Measurements from ENCODE around the gene FBH1.
"Not testable (repeated sequence)": the region's sequence is repeated elsewhere in the genome, so short reads cannot be mapped to it uniquely, and the experiment has no call there.

The FBH1 gene

DNA sequence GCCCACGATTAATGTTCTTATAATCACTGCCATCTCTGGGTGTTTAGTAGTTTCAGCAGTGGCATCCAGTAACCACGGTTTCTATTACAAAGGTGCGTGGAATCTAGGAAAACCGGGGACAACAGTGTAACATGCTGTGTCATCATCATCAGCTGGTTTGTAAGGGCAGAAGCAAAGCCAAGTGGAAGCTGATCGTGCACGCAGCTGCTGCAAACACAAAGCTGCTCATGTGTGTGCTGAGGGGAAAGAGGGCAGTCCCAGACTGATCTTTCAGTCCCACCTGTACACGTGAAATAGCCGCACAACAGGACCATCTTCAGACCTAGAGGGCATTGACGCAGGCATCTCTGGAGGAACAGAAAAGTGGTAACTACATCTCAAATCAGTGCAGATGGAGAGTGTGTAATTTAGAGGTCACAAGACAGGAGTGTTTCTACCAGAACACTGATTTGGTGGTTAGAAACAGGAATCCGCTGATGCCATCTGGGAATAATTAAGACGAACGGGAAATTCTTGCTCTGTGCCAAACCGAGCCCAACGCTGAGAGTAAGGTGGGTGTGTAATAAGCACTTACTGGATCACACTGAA, 13.8 kb upstream of the FBH1 start:
- no peak for DNase-seq

- DNase-seq = not testable (repeated sequence)
Observed at GRCh38 chr10:5877041-5877440, 13.0 kb upstream of the FBH1 start.

GRCh38 chr10:5882961-5883360, 7.1 kb upstream of the FBH1 start:
- no peak for DNase-seq

DNA sequence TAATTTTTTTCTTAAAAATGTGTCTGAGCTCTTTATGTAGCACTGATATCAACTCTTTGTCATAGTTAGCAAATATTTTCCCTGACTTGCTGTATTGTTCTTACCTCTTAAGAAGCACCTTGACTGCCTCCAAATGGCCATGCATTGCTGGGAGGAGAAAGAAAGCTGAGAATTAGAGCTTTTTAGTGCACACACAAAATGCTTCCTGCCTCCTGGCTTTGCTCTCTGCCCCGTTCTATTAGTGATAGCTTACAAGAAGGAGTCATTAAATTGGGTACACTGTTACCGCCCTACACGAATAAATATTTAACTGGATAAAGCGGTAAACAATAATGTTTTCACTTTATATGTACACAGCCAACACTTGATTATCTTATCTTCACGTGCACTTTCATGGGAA, 4.4 kb upstream of the FBH1 start:
- no peak for DNase-seq

GRCh38 chr10:5887029-5887428, 3.0 kb upstream of the FBH1 start:
- DNase-seq = no peak

GRCh38 chr10:5887641-5888040, 2.4 kb upstream of the FBH1 start:
- no peak for DNase-seq

- no peak for DNase-seq
Observed at GRCh38 chr10:5888351-5888750, 1.7 kb upstream of the FBH1 start.

DNA sequence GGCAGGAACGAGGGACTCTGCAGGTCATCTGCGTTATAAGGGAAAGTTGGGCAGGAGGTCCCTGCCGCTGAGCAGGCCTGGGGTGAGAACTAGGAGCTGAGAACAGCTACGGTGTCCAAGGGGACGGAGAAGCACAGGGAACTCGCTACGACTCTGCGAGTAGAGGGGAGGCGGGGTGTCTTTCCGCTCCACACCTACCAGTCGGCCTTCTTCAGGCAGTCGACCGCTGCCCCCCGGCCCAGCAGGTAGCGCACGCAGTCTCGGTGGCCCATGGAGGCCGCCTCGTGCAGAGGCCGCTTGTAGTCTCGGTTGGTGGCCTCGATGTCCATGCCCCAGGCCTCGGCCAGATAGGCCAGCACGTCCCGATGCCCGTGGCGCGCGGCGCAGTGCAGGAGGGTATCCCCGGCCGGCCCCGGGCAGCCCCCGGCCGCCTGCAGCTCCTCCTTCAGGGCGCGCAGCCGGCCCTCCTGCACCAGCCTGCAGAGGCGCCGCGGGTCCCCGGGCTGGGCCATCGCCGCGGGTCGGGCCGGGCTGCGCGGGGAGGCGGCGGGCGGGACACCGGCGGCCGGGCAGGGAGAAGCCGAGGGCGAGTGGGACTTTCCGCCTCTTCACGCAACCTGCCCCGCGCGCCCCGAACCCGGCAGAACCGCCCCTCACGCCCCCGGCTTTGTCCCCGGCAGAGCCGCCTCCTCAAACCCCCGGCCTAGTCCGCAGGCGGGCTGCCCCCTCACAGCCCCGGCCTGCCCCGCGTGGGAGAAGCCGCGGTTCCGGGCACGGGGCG, 1.0 kb upstream of the FBH1 start:
- peak; percentile 41 to 50 for DNase-seq

DNA sequence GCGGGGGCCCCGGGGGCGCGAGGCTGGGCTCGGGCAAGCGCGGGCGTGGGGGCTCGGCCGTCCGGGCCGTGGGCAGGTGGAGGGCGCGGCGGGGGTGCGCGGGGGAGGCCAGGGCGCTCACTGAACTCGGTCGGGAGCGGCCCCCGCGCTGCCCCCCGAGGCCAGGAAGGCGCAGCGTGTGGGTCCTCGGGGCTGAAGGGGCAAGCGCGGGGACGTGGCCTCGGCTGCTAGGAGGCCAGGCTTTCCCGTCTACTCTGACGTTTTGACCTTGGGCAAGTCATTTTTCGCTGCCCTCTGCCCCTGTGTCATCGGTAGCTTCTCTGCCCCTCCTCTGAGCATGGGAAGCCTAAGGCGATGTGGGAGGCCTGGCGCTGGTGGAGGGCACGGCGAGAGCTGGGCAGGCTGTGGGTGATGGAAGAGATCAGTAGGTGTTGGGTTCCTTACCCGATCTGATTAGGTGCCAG, 441 bp downstream of the FBH1 start:
- peak; percentile 28 to 43 for DNase-seq

GRCh38 chr10:5891009-5891408, 966 bp downstream of the FBH1 start:
- no peak for DNase-seq

GRCh38 chr10:5892007-5892406, 2.0 kb downstream of the FBH1 start:
- no peak for DNase-seq

DNA sequence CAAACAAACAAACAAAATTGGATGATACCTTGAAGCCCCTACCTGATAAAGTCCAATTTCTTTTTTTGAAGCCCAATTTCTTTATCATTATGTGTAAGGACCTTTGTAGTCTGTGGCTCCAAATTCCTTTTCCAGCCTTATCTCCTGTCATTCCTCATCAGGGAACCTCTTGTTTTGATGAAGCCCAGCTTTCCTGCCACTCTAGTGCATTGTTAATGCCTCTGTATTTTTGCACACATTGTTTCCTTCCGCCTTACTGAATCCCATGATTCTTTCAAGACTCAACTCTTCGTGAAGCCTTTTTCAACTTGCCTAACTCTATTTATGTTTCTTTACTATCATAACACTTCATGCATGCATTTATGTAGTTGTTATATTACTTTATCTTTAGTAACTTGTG, 3.3 kb downstream of the FBH1 start:
- no peak for DNase-seq

- DNase-seq = no peak
Observed at GRCh38 chr10:5894403-5894802, 4.4 kb downstream of the FBH1 start.

- DNase-seq = no peak
Observed at GRCh38 chr10:5894873-5895272, 4.8 kb downstream of the FBH1 start.

DNA sequence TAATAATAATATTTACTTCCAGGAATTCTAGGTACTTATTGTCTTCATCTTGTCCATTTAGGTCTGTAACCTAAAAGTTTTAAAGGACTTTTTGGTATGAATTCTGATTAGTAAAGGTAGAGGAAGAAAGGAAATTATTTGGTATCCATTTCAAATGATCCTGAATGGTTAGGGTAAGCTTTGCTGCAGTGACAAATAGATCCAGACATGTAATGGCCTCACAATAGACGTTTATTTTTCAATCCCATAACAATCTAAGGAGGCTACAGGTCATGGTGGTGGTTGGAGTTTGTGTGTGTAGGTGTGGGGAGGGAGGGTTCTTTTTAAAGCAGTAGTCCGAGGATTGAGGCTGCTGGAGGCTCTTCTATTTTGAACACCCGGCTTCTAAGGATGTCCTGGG, 5.3 kb downstream of the FBH1 start:
- DNase-seq = no peak

- DNase-seq = no peak
Observed at GRCh38 chr10:5895804-5896203, 5.8 kb downstream of the FBH1 start.

DNA sequence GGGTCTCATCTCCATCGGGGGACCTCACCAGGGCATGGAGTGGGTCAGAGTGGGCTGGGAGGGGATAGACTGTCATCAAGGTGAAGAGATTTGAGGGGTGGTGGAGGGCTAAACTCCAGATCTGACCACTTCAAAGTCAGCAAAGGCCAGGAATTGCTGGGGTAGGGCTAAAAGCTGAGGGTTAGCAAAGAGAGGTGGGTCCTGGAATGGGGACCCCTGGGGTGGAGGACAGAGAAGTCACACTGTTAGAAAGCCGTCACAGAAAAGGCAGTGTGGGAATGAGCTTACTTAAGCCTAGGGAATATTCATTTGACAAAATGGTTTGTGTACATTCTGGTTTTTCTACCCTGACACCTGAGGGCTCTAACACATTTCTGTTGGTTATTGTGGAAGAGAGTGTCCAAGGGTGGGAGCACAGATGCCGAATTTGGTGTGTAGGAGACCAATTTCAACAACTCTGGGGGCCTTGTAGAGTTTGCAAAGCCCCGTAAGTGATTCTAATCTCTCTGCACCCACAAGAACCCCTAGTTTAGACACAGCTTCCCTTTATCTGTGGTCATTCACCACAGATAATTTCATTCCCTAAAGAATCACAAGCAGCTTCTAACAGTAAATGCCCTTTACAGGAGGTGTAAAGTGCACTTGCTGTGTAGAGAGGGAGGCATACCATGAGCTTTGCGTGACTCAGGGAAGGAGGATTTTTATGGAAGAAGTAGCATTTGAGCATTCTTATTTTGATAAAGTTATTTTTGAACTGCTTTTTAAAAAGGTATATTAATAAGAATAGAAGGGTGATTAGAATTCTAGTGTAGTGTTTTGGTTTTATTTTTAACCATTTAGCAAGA, 6.4 kb downstream of the FBH1 start:
- DNase-seq = no peak

GRCh38 chr10:5897053-5897340, 7.0 kb downstream of the FBH1 start:
- DNase-seq = no peak

- DNase-seq = no peak
Observed at GRCh38 chr10:5897504-5897903, 7.5 kb downstream of the FBH1 start.

DNA sequence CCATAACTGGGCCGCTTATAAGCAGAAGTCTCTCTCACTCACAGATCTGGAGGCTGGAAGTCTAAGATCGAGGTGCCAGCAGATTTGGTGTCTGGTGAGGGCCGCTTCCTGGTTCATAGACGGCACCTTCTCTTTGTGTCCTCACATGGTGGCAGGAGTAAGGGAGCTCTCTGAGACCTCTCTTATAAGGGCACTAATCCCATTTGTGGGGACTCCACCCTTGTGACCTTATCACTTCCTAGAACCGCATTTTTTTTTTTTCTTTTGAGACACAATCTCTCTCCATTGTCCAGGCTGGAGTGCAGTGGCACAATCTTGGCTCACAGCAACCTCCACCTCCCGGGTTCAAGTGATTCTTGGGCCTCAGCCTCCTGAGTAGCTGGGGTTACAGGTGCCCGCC, 8.1 kb downstream of the FBH1 start:
- no peak for DNase-seq

- DNase-seq = no peak
Observed at GRCh38 chr10:5900247-5900646, 10.2 kb downstream of the FBH1 start.

GRCh38 chr10:5902511-5903274, 12.7 kb downstream of the FBH1 start:
- no peak for DNase-seq

GRCh38 chr10:5903563-5903962, 13.5 kb downstream of the FBH1 start:
- no peak for DNase-seq
